Keratinocyte (primary cell): Measurements from ENCODE around the gene FANCC. TPM values are rescaled to one million over a fixed set of nuclear protein-coding genes. Genes with fewer than 3 reads are reported as not detected.

ENCODE experiments used
- DNase-seq: peaks from one replicate; pipeline ENCODE4 v3.0.0-alpha.2; 2011; ENCODE audit warnings: low read depth, missing footprints, low spot score
- FAIRE-seq: peaks from 2 replicates; lab custom pipeline; 2011; peaks lifted over from hg19 to GRCh38; lab: Jason Lieb, UNC
- H2AFZ ChIP-seq: 2 replicates; pipeline ENCODE4 v1.6.0; 2012; ENCODE audit warnings: low read length, control low read depth, inconsistent platforms; ENCODE audit not compliant: control insufficient read depth
- H3K27ac ChIP-seq: 2 replicates; pipeline ENCODE4 v1.5.1; 2011; ENCODE audit warnings: low read length; ENCODE audit not compliant: control insufficient read depth, insufficient read depth
- H3K27me3 ChIP-seq: 3 replicates; pipeline ENCODE4 v1.6.0; 2011; ENCODE audit warnings: low read length; ENCODE audit not compliant: control insufficient read depth, insufficient read depth; ENCODE audit errors: extremely low read depth
- H3K36me3 ChIP-seq, 2 experiments: 2 replicates in 1 of 2; 3 replicates in 1 of 2; pipeline ENCODE4 v1.5.1; 2011; ENCODE audit warnings: low read length in 2 of 2, mild to moderate bottlenecking in 1 of 2; ENCODE audit not compliant: control insufficient read depth in 2 of 2, insufficient read depth in 2 of 2; ENCODE audit errors: extremely low read depth in 1 of 2
- H3K4me1 ChIP-seq: 3 replicates; pipeline ENCODE4 v1.5.1; 2011; ENCODE audit warnings: low read length; ENCODE audit not compliant: control insufficient read depth, insufficient read depth; ENCODE audit errors: extremely low read depth
- H3K4me2 ChIP-seq: 3 replicates; pipeline ENCODE4 v1.6.0; 2011; ENCODE audit warnings: low read depth, low read length; ENCODE audit not compliant: control insufficient read depth, insufficient read depth; ENCODE audit errors: extremely low read depth
- H3K4me3 ChIP-seq, 3 experiments: fragments of 200-600 bp in 1 of 3; sonication (generic) in 1 of 3; 2 replicates in 2 of 3; 3 replicates in 1 of 3; pipeline ENCODE4 v1.5.1; 2011 to 2016; ENCODE audit warnings: low read length in 3 of 3, mild to moderate bottlenecking in 3 of 3, control low read depth in 2 of 3, inconsistent platforms in 1 of 3, low read depth in 1 of 3, mixed read lengths in 1 of 3, mixed run types in 1 of 3, moderate library complexity in 1 of 3; ENCODE audit not compliant: control insufficient read depth in 2 of 3, insufficient read depth in 2 of 3; ENCODE audit errors: extremely low read depth in 1 of 3
- H3K79me2 ChIP-seq: 2 replicates; pipeline ENCODE4 v1.6.0; 2012; ENCODE audit warnings: low read length; ENCODE audit not compliant: control insufficient read depth, insufficient read depth
- H3K9ac ChIP-seq: 3 replicates; pipeline ENCODE4 v1.6.0; 2011; ENCODE audit warnings: low read length; ENCODE audit not compliant: control insufficient read depth, insufficient read depth; ENCODE audit errors: extremely low read depth
- H3K9me1 ChIP-seq: 3 replicates; pipeline ENCODE4 v1.6.0; 2011; ENCODE audit warnings: low read length; ENCODE audit not compliant: control insufficient read depth, insufficient read depth; ENCODE audit errors: extremely low read depth
- H3K9me3 ChIP-seq: 2 replicates; pipeline ENCODE4 v1.5.1; 2012; ENCODE audit warnings: low read depth, low read length; ENCODE audit not compliant: control insufficient read depth
- H4K20me1 ChIP-seq: 3 replicates; pipeline ENCODE4 v1.6.0; 2011; ENCODE audit warnings: low read length; ENCODE audit not compliant: control insufficient read depth, insufficient read depth; ENCODE audit errors: extremely low read depth
- CTCF ChIP-seq, 3 experiments: IDR thresholded peaks in 1 of 3; conservative IDR thresholded peaks in 1 of 3; optimal IDR thresholded peaks in 1 of 3; 2 replicates in 2 of 3; 3 replicates in 1 of 3; pipeline versions ENCODE3 to v1.5.1; 2011; ENCODE audit warnings: low read length in 3 of 3, mild to moderate bottlenecking in 3 of 3, moderate library complexity in 2 of 3, control low read depth in 1 of 3, inconsistent platforms in 1 of 3; ENCODE audit not compliant: insufficient read depth in 2 of 3; ENCODE audit errors: extremely low read depth in 1 of 3
- EZH2 ChIP-seq: IDR thresholded peaks from one replicate; pipeline ENCODE4 v1.6.1; 2012; ENCODE audit warnings: inconsistent platforms, mild to moderate bottlenecking, low read length, moderate library complexity
- dilution Hi-C: fragments of 300-500 bp; cut with MboI; formaldehyde crosslinking; loops from one replicate; pipeline ENCODE4 v1.7.0; 2020; ENCODE audit warnings: low sequenced_read_pairs; ENCODE audit not compliant: extremely low pct_ligation_motif_present
- polyA plus RNA-seq, 5 experiments: library from polyadenylated mRNA; depleted of rRNA in 3 of 5; stranded (reverse) in 3 of 5; stranded (forward) in 1 of 5; unstranded in 1 of 5; fragments of >200 nt; gene quantifications; 1 replicate in 1 of 5; 2 replicates in 3 of 5; 3 replicates in 1 of 5; pipeline versions ENCODE4 v1.2.1 to v1.2.3, GENCODE V29; 2011 to 2012; ENCODE audit warnings: missing spikeins in 2 of 5, low read depth in 1 of 5, low replicate concordance in 1 of 5

Gene FANCC
- polyA plus RNA-seq, 1 donor (not counting 4 experiments of a cell fraction or from before 2014, with no cell fraction given) = 8.3 TPM

GRCh38 chr9:95165004-95165403 lies 152.5 kb downstream of the FANCC start:
- Histone ChIP-seq H3K36me3 (no peaks in the 10 kb centered on the region), H4K20me1 (no peaks in the 10 kb centered on the region), H3K4me1 (peaks cover 7% of the 10 kb centered on the region), H2AFZ (no peak overlapping the region), H3K27ac (no peak overlapping the region), H3K27me3 (no peaks in the 10 kb centered on the region), H3K9ac (no peak overlapping the region), H3K4me3 (no peak overlapping the region), H3K9me1 (no peaks in the 10 kb centered on the region), H3K9me3 (no peaks in the 10 kb centered on the region), H3K79me2 (no peaks in the 10 kb centered on the region), H3K4me2 (no peak overlapping the region)
- dilution Hi-C loops = no loop called here
- FAIRE-seq (no peak), DNase-seq (no peak)
- TF ChIP-seq CTCF (optimal IDR thresholded peaks at IDR 0.05 in 1 of 3, IDR thresholded peaks at IDR 0.05 in 1 of 3, conservative IDR thresholded peaks at IDR 0.05 in 1 of 3; ENCODE audit: extremely low read depth in 1 of 3, insufficient read depth in 2 of 3, low read length in 3 of 3) (no peak), EZH2 (no peak)

DNA sequence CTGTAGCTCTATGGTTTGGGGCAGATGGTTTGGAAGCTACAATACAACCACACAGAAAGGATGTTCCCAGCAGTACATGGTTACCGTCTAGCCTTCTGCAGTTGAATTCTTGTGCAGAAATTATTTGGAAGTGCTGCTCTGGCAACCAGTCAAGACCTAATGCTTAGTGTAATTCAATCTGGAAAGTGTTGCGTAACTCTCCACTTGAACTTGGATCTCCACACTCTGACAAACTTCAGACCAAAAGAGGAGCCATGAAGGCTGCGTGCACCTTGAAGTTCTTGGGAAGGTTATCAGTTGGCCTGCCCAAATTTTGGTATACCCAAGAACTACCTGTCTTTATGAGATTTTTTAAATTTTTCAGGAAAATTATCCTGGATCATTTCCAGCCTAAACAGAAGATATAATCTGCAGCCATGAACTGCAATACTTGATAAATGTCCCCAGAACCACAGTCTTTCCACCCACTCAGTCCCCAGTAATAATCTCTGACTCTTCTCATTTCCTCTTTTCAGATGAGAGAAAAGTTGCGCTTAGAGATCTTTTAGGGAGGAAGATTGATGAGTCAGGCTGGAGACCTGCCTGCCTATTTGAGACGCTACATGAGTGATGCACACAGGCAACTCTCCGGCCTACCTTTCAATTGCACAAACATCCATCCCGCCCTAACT lies 159.9 kb downstream of the FANCC start:
- H3K27me3 ChIP-seq = no peaks in the 10 kb centered on the region
- FAIRE-seq (no peak), DNase-seq (no peak)
- H2AFZ ChIP-seq = no peak overlapping the region
- H4K20me1 ChIP-seq = no peaks in the 10 kb centered on the region
- peaks cover 5% of the 10 kb centered on the region for H3K4me1 ChIP-seq
- dilution Hi-C loops = no loop called here
- no peak overlapping the region for H3K9ac ChIP-seq
- no peak overlapping the region for H3K4me3 ChIP-seq
- H3K36me3 ChIP-seq = no peaks in the 10 kb centered on the region
- no peaks in the 10 kb centered on the region for H3K9me3 ChIP-seq
- TF ChIP-seq EZH2 = no peak
- no peak for TF ChIP-seq CTCF (optimal IDR thresholded peaks at IDR 0.05 in 1 of 3, IDR thresholded peaks at IDR 0.05 in 1 of 3, conservative IDR thresholded peaks at IDR 0.05 in 1 of 3; ENCODE audit: extremely low read depth in 1 of 3, insufficient read depth in 2 of 3, low read length in 3 of 3)
- H3K9me1 ChIP-seq = no peaks in the 10 kb centered on the region
- H3K27ac ChIP-seq = no peak overlapping the region
- H3K79me2 ChIP-seq = no peaks in the 10 kb centered on the region
- no peak overlapping the region for H3K4me2 ChIP-seq
